Measurements from ENCODE around the gene ADCY2.

Gene ADCY2

GRCh38 chr5:7517006-7517405, 121.1 kb downstream of the ADCY2 start:
- DNase-seq, result no peak

- DNase-seq, result no peak
Observed at GRCh38 chr5:7518947-7519560, 123.1 kb downstream of the ADCY2 start.

- no peak for DNase-seq
Observed at GRCh38 chr5:7519564-7519963, 123.6 kb downstream of the ADCY2 start.

GRCh38 chr5:7529880-7530279, 133.9 kb downstream of the ADCY2 start:
- DNase-seq, result no peak

DNA sequence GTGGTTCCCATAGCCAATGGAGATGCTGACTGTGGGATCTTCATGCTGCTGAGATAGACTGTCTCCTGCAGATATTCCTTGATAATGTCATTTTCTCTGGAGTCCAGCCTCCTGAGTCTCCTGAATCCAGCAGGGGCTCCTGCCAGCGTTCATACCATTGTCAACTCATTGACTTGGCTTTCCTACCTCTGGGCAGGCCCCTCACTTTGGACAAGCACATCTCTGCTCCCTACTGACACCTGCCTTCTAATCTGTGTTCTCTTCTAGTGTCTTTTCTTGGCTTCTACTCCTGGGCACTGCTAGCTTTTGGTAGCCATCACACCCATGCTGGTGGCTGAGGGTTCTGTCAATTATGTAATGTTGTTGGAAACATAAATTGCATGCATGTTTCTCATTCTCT, 138.0 kb downstream of the ADCY2 start:
- no peak for DNase-seq

- DNase-seq, result no peak
Observed at GRCh38 chr5:7534505-7534904, 138.6 kb downstream of the ADCY2 start.

GRCh38 chr5:7537573-7537972, 141.6 kb downstream of the ADCY2 start:
- no peak for DNase-seq

DNA sequence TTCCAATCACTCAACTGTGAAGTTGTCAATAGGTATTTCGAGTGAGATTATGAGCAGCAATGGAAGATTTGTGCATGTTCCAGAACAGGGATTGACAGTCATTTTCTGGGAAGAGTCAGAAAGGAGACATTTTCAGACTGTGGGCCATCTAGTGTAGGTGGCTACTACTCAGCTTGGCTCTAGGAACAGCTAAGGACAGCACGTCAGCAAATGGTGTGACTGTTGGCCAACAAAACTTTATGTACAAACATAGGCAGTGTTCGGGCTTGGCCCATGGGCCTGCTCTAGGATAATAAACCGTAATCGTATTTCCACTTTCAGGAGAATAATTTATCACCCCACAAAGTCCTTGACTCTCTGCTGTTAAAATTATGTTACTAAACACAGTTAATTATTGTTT, 143.6 kb downstream of the ADCY2 start:
- no peak for DNase-seq

DNA sequence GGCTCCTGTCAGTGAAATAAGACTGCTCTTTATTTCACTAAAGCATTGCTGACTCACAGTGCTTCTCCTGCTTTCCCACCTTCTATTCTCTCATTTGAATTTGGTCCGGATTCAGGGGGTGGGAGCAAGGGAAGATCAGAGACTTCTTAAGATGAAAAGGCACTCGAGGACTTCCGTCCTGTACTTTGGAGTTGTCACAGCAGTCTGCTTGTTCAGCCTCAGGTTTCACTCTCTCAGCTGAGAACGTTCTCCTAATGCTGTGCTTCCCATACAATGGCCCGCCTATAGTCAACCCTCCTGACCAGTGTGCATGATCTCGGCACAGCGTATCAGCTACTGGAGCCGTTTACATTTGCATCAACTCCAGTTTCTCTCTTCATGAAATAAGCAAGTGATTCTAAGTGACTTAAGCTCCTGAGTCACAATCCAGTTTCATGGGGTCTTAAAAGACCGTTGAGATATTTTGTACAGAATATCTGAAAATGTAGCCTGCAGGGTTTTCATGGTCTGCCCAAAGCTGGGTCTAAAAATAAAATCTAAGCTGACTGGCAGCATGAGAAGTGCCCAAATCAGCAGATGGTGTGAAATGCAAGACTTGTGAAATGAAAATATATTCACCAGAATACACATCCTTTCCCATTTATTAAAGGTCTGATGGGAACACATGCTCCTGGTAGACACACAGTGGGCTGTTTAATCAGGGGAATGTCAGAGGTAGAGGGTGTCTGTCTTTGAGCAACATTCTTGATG, 145.0 kb downstream of the ADCY2 start:
- DNase-seq, result no peak

DNA sequence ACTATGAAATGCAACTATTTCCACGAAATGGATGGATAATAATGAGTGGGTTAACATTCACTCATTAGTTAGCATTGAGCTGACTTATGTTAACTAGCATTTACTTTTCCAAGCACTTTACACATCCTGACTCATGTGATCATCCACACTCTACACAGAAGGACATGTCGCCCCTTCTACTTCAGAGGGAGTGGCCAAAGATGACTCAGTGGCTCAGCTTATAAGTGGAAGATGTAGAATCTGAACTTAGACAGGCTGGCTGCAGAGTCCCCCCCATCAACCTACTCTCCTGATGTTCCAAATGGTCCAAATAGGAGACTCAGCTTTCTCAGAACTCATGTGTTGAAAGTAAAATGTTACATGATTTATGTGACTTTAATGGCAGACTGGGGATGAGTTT, 146.0 kb downstream of the ADCY2 start:
- DNase-seq, result no peak

- DNase-seq, result no peak
Observed at GRCh38 chr5:7546555-7546954, 150.6 kb downstream of the ADCY2 start.

DNA sequence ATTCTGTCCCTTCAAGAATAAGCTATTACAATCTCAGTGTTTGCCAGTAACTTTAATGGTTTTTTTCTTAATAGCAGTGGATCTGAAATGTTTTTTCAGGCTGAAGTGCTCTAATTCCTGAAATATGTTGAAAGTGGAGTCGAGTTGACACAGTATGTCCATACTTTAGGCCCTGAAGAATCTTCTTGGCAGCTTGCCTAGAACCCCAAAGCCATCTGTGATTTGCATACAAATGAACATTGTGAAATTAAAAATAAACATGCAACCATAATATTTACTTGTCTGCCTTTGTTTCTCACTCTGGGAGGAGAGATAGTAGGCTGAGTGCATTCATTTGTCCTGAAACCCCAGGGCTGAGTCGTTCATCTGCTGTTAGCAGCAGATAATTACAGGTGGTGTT, 152.7 kb downstream of the ADCY2 start:
- no peak for DNase-seq

DNA sequence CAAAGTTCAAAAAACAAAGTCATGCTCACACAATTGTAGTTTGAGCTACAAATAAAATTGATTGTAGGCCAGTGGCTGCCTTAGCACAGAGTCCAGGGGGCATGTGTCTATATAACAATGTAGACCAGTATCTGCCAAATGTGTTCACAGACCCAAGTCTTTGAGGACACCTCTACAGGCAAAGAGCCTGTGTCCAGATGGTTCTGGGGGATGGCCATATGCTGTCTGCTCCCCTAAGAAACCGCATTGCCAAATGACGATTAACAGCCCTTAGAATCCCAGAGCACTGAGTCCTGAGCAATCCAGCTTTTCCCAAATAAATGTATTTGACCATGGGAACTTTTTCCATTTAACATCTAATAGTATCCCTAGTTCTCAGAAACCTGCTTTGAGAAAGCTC, 169.6 kb downstream of the ADCY2 start:
- DNase-seq, result no peak

DNA sequence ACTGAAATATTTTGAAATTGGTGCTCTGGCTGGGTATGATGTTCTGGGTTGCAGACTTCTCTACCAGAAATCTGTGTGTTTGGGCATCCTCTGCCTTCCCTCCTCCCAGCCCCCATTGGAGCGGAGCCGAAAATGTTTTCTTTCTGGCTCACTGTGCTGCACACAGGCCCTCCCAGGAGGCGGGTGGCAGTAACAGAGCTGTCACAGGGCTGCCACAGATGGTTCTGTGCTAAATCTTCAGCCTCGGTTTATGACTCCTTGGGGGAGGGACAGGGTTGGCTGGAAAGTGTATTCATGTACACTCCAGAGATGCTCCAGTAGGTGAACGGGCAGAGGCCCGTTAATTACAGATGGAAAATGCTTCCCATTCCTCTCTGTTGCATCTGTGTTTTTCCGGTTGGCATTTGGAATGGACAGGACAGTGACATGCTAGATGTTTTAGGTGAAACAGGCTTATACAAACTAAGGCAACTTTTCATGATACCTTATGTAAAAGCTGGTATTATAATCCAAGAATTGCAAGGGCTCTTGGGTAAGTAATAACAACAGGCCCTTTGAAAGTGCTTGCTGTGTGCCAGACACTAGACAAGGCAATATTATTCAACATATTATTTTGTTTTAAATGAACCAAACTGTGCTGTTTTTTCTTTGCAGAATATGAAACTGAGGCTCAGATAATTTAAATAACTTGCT, 180.2 kb downstream of the ADCY2 start:
- DNase-seq, result no peak

GRCh38 chr5:7577381-7577780, 181.4 kb downstream of the ADCY2 start:
- DNase-seq, result no peak

DNA sequence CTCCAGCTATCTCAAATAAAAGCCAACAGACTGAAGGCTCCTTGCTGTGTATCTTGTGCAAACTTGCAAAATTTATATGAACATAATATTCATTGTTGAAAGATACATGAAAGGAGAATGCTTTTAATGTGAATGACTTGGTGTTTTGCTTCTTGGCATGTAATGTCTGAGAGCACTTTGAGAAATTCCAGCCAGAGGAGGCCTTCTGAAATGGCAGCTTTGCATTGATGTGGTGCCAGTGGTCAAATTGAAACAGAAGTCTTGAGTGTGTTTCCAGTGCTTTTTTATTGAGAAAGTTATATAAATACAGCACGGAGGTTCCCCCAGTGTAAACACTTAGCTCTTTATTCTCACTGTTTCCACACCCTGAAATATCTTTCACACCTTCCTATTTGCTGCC, 182.1 kb downstream of the ADCY2 start:
- DNase-seq, result no peak

DNA sequence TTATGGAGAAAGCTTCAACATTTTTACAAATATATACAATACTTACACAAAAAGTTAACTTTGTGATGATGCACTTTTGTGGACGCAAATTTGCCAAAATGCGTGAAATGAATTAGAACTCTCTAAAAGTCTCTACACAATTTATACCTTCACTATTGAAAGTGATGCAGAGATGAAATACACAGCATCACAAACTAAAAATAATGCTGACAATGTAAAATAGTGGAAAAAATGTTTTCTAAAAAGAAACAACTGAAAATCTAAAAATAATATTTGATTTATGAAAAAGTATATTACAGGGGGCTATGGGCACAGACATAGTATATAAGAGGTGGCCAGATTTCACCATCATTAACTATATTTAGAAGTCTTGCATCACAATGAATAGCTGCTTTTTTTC, 188.8 kb downstream of the ADCY2 start:
- DNase-seq, result no peak

DNA sequence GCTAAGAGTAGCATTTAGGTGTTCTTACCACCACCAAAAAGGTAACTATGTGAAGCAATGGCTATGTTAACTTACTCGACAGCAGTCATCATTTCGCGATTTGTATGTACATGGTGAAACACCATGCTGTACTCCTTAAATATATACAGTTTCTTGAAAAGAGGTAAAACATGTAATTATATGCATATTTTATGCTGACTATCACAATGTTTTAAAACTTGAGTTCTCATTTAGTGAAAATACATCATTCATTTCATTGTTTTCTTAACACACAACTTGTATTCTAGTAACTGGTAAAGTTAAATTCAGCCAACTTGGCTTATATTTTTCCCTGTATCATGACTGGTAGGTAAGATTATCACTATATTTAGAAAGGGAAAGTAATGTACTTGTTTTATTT, 189.9 kb downstream of the ADCY2 start:
- DNase-seq, result no peak

- DNase-seq, result no peak
Observed at GRCh38 chr5:7586480-7586879, 190.5 kb downstream of the ADCY2 start.

GRCh38 chr5:7589800-7590199, 193.9 kb downstream of the ADCY2 start:
- DNase-seq, result no peak

GRCh38 chr5:7592910-7593309, 197.0 kb downstream of the ADCY2 start:
- DNase-seq, result no peak

DNA sequence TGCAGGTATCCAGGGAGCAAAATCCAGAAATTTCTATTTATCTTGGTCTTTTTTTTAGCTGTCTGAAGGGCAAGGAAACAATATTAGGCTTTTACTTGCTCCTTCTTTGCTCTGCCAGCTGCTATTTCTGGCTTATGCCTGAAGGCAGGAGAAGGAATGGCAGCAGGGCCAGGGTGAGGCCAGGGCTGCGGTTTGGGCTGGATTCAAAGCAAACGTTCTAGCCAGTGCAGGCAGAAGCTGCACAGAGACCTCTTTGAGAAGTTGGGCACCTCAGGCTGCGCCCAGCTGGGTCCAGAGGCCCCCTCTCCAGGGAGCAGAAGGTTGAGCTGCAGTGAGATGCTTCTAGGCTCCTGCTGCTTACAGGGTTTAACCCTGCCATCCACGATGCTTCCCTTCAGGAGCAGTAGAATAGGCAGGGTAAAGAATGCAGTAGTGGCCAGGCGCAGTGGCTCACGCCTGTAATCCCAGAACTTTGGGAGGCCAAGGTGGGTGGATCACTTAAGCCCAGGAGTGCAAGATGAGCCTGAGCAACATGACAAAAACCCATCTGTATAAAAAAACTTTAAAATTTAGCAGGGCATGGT, 201.2 kb downstream of the ADCY2 start:
- no peak for DNase-seq

GRCh38 chr5:7606840-7607465, 211.0 kb downstream of the ADCY2 start:
- DNase-seq, result no peak

- DNase-seq, result no peak
Observed at GRCh38 chr5:7608772-7609171, 212.8 kb downstream of the ADCY2 start.

Measured in CD4-positive, alpha-beta T cell treated with Interleukin-10 for 1 hour (primary cell).